ENCODE measurements around the gene MIR17HG. TPM values are rescaled to one million over a fixed set of nuclear protein-coding genes. Genes with fewer than 3 reads are reported as not detected.

Gene MIR17HG
- total RNA-seq, 2 donors from 2014 or later: 22.8 to 23.0 TPM

GRCh38 chr13:91346850-91347201 lies 661 bp upstream of the MIR17HG start:
- Mint-ChIP-seq H3K4me3 (peak overlapping the region; percentile 77), H3K36me3 (ENCODE audit: low read depth) (peaks cover 30% of the 10 kb centered on the region), H3K27me3 (ENCODE audit: insufficient read depth) (peaks cover 16% of the 10 kb centered on the region), H3K4me1 (peaks cover 19% of the 10 kb centered on the region), H3K27ac (peak overlapping the region; percentile 95), H3K9me3 (no peaks in the 10 kb centered on the region)
- WGBS, 2 experiments (ENCODE audit: insufficient coverage in 1 of 2, insufficient read length in 1 of 2): 8 to 11% methylated on average over 10 to 11 of the region's 11 CpGs
- H3K4me1 ChIP-seq (ENCODE audit: control insufficient read depth, insufficient read depth, low read length): peaks cover 2% of the 10 kb centered on the region
- no peak for TF ChIP-seq CTCF (conservative IDR thresholded peaks at IDR 0.05)
- peak overlapping the region; percentile 78 for H3K9ac ChIP-seq (ENCODE audit: extremely low read depth, low read length, poor library complexity, severe bottlenecking)
- no peak for DNase-seq
- H3K27me3 ChIP-seq (ENCODE audit: control insufficient read depth, insufficient read depth, low read length, poor library complexity, severe bottlenecking): peaks cover 10% of the 10 kb centered on the region
- peaks cover 27% of the 10 kb centered on the region for H3K36me3 ChIP-seq (ENCODE audit: control insufficient read depth, insufficient read depth, low read length)
- H3K4me3 ChIP-seq (ENCODE audit: low read length): peak overlapping the region; percentile 88
- peak overlapping the region; percentile 21 for H3K27ac ChIP-seq (ENCODE audit: low read depth, low read length)
- H3K9me3 ChIP-seq (ENCODE audit: control insufficient read depth, low read length): no peaks in the 10 kb centered on the region

DNA sequence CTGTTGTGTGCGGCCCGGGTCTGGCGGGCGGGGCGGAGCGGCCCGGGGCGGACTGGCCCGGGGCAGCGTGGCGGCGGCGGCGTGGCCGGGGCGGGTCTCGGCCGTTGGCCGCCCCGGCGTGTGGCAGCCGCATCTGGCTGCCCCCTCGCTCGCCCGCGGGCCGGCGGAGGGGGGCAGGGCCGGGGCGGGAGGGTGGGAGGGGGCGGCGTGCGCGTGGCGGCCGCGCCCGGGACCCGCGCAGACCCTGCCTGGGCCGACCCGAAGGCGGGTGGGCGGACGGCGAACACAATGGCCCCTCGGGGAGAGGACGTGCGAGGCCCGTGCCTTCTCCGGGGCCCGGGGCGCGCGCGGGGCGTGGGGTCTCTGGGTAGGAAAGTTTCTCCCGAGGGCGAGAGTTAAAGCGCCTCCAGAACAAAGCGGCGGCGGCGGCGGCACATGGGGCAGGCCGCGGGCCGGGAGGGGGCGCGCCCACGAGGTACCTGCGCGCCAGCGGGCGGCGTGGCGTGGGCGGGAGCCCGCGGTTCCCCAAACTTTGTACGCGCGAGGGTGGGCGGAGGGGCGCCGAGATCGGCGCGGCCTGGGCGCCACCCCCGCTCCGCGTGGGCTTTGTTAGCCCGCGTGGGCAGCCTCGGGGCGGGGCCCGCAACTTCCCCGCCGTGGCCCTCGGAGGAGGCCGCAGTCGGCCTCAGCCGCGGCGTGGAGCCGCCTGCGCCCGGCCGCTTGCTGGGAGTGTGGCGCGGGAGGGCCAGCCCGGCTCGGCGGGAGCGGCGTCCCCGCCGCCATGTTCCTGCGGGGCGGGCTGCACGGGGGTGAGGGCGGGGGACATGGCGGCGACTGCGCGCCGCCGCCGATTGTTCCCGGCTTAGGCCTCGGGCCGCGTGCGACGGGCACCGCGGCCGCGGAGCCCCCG lies 764 bp downstream of the MIR17HG start:
- H3K36me3 ChIP-seq (ENCODE audit: control insufficient read depth, insufficient read depth, low read length): peaks cover 40% of the 10 kb centered on the region
- H3K27ac ChIP-seq (ENCODE audit: low read depth, low read length): peak overlapping the region; percentile 94
- Mint-ChIP-seq H3K27ac (no peak overlapping the region), H3K4me1 (peaks cover 22% of the 10 kb centered on the region), H3K27me3 (ENCODE audit: insufficient read depth) (peaks cover 12% of the 10 kb centered on the region), H3K9me3 (no peaks in the 10 kb centered on the region), H3K36me3 (ENCODE audit: low read depth) (peaks cover 43% of the 10 kb centered on the region), H3K4me3 (peak overlapping the region; percentile 97)
- H3K9ac ChIP-seq (ENCODE audit: extremely low read depth, low read length, poor library complexity, severe bottlenecking): peak overlapping the region; percentile 79
- TF ChIP-seq CTCF (conservative IDR thresholded peaks at IDR 0.05): no peak
- H3K4me3 ChIP-seq (ENCODE audit: low read length): peak overlapping the region; percentile 71
- DNase-seq: peak; percentile 56
- H3K27me3 ChIP-seq (ENCODE audit: control insufficient read depth, insufficient read depth, low read length, poor library complexity, severe bottlenecking): peaks cover 5% of the 10 kb centered on the region
- no peaks in the 10 kb centered on the region for H3K9me3 ChIP-seq (ENCODE audit: control insufficient read depth, low read length)
- peaks cover 2% of the 10 kb centered on the region for H3K4me1 ChIP-seq (ENCODE audit: control insufficient read depth, insufficient read depth, low read length)
- 0% methylated on average over 1 to 139 of the region's 141 CpGs for WGBS, 2 experiments (ENCODE audit: insufficient coverage in 1 of 2, insufficient read length in 1 of 2)

DNA sequence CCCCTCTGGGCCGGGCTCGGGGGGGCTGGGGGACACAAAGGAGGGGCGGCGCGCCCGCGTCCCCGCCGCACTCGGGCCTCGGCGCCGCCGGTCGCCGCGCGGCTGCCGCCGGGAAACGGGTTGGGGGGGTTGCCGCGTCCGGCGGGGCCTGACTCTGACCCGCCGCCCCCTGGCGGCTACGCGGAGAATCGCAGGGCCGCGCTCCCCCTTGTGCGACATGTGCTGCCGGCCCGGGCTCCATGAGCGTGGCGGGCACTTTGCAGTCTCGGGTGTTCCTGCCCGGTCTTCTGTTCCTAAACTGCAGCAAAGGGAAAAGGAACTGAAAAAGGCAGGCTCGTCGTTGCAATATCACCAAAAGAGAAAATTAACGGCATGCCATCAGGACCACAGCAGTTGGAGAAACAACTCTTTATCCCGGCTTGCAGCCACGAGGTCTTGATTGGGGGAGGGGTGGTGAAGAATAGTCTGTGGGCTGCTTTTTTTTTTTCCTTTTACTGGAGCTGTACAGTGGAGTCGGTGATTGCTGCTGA lies 1.5 kb downstream of the MIR17HG start:
- 0% methylated on average over 45 of the region's 46 CpGs; no CpG with 5 or more reads in 1 of the 2 experiments for WGBS, 2 experiments (ENCODE audit: insufficient coverage in 1 of 2, insufficient read length in 1 of 2)
- Mint-ChIP-seq H3K36me3 (ENCODE audit: low read depth) (peaks cover 50% of the 10 kb centered on the region), H3K27ac (peak overlapping the region; percentile 99), H3K9me3 (no peaks in the 10 kb centered on the region), H3K4me1 (peaks cover 22% of the 10 kb centered on the region), H3K27me3 (ENCODE audit: insufficient read depth) (peaks cover 9% of the 10 kb centered on the region), H3K4me3 (peak overlapping the region; percentile 97)
- H3K36me3 ChIP-seq (ENCODE audit: control insufficient read depth, insufficient read depth, low read length): peaks cover 47% of the 10 kb centered on the region
- peak overlapping the region; percentile 88 for H3K4me3 ChIP-seq (ENCODE audit: low read length)
- DNase-seq: peak; percentile 94
- peaks cover 5% of the 10 kb centered on the region for H3K27me3 ChIP-seq (ENCODE audit: control insufficient read depth, insufficient read depth, low read length, poor library complexity, severe bottlenecking)
- peak overlapping the region; percentile 94 for H3K27ac ChIP-seq (ENCODE audit: low read depth, low read length)
- peaks cover 2% of the 10 kb centered on the region for H3K4me1 ChIP-seq (ENCODE audit: control insufficient read depth, insufficient read depth, low read length)
- peak; percentile 92 for TF ChIP-seq CTCF (conservative IDR thresholded peaks at IDR 0.05)
- H3K9me3 ChIP-seq (ENCODE audit: control insufficient read depth, low read length): no peaks in the 10 kb centered on the region
- H3K9ac ChIP-seq (ENCODE audit: extremely low read depth, low read length, poor library complexity, severe bottlenecking): peak overlapping the region; percentile 79
